GM23338 (cell line): ENCODE measurements around the gene CCDC92B. TPM values are rescaled to one million over a fixed set of nuclear protein-coding genes. Genes with fewer than 3 reads are reported as not detected.

Source experiments
- ATAC-seq: fragments of 200-7000 bp; cut with Tn5 transposase; 3 replicates; pipeline ENCODE4 v1.9.1; 2020
- DNase-seq: peaks from one replicate; pipeline ENCODE4 v3.0.0-alpha.2; 2015; ENCODE audit warnings: low spot score
- H2AFZ ChIP-seq: fragments of 200-600 bp; sonication (generic); 2 replicates; pipeline ENCODE4 v1.8.0; 2016; ENCODE audit warnings: antibody characterized with exemption, mild to moderate bottlenecking, moderate library complexity
- H3F3A ChIP-seq: fragments of 200-600 bp; sonication (generic); replicated peaks from 2 replicates; pipeline ENCODE4 v1.8.0; 2017; ENCODE audit warnings: antibody characterized with exemption, mixed run types, low read depth
- H3K27ac ChIP-seq: fragments of 200-600 bp; sonication (generic); 2 replicates; pipeline ENCODE4 v1.6.1; 2016; ENCODE audit warnings: low read depth
- H3K27me3 ChIP-seq: fragments of 200-600 bp; sonication (generic); 2 replicates; pipeline ENCODE4 v1.8.0; 2016; ENCODE audit warnings: mild to moderate bottlenecking, mixed run types, moderate library complexity; ENCODE audit not compliant: insufficient read depth
- H3K36me3 ChIP-seq: fragments of 200-600 bp; sonication (generic); 2 replicates; pipeline ENCODE4 v1.8.0; 2016; ENCODE audit warnings: mild to moderate bottlenecking; ENCODE audit not compliant: insufficient read depth
- H3K4me1 ChIP-seq: fragments of 200-600 bp; sonication (generic); 2 replicates; pipeline ENCODE4 v1.8.0; 2016; ENCODE audit warnings: mild to moderate bottlenecking, moderate library complexity; ENCODE audit not compliant: insufficient read depth
- H3K4me2 ChIP-seq: fragments of 200-600 bp; sonication (generic); 2 replicates; pipeline ENCODE4 v1.7.1; 2017; ENCODE audit warnings: mixed run types
- H3K4me3 ChIP-seq: fragments of 200-600 bp; sonication (generic); 2 replicates; pipeline ENCODE4 v1.6.1; 2016; ENCODE audit warnings: mixed run types
- H3K79me2 ChIP-seq: fragments of 200-600 bp; sonication (generic); replicated peaks from 2 replicates; pipeline ENCODE4 v1.8.0; 2017; ENCODE audit warnings: mild to moderate bottlenecking; ENCODE audit not compliant: insufficient read depth
- H3K9me2 ChIP-seq: fragments of 200-600 bp; sonication (generic); 2 replicates; pipeline ENCODE4 v1.8.0; 2017; ENCODE audit not compliant: insufficient read depth
- H4K20me1 ChIP-seq: fragments of 200-600 bp; sonication (generic); replicated peaks from 2 replicates; pipeline ENCODE4 v1.8.0; 2017; ENCODE audit warnings: mild to moderate bottlenecking; ENCODE audit not compliant: insufficient read depth
- H3K27ac Mint-ChIP-seq: 2 replicates; pipeline ENCODE4 v1.8.0; 2020; ENCODE audit warnings: inconsistent platforms, mild to moderate bottlenecking, moderate library complexity, mixed read lengths
- H3K27me3 Mint-ChIP-seq: 3 replicates; pipeline ENCODE4 v1.8.0; 2022; ENCODE audit warnings: low read depth, mild to moderate bottlenecking, moderate library complexity, mixed read lengths, inconsistent platforms; ENCODE audit not compliant: insufficient read depth, poor library complexity
- H3K36me3 Mint-ChIP-seq: 3 replicates; pipeline ENCODE4 v1.8.0; 2021; ENCODE audit warnings: low read depth, mild to moderate bottlenecking, inconsistent platforms, moderate library complexity, mixed read lengths
- H3K4me1 Mint-ChIP-seq: 3 replicates; pipeline ENCODE4 v1.8.0; 2020; ENCODE audit warnings: mild to moderate bottlenecking, inconsistent platforms, mixed read lengths
- H3K4me3 Mint-ChIP-seq: 3 replicates; pipeline ENCODE4 v1.8.0; 2021; ENCODE audit warnings: moderate library complexity, mild to moderate bottlenecking, inconsistent platforms, mixed read lengths
- H3K9me3 Mint-ChIP-seq: 3 replicates; pipeline ENCODE4 v1.8.0; 2020; ENCODE audit warnings: moderate library complexity, mild to moderate bottlenecking, inconsistent platforms, mixed read lengths
- CREB1 ChIP-seq: fragments of 250-450 bp; sonication (Bioruptor Pico); IDR thresholded peaks from 2 replicates; pipeline ENCODE4 v1.5.0; 2020; ENCODE audit warnings: low read depth, mild to moderate bottlenecking, moderate library complexity
- JUNB ChIP-seq: IDR thresholded peaks from one replicate; pipeline ENCODE4 v1.6.1; 2016; ENCODE audit warnings: antibody characterized with exemption; ENCODE audit not compliant: unreplicated experiment
- STAT1 ChIP-seq: IDR thresholded peaks from one replicate; pipeline ENCODE4 v1.6.1; 2016; ENCODE audit warnings: antibody characterized with exemption; ENCODE audit not compliant: unreplicated experiment
- ZNF331 ChIP-seq: fragments of 250-450 bp; sonication (Bioruptor Pico); IDR thresholded peaks from 2 replicates; pipeline ENCODE4 v1.5.0; 2020; ENCODE audit warnings: low read depth, mild to moderate bottlenecking, moderate library complexity
- polyA plus RNA-seq: library from polyadenylated mRNA; unstranded; fragments of >200 nt; fragmentation: Nextera tagmentation; extraction: Ambion mirVana; gene quantifications from 2 replicates; pipeline ENCODE4 v1.2.1, GENCODE V29; 2016
- total RNA-seq: library from RNA; depleted of rRNA; stranded (reverse); fragments of >200 nt; shearing (Covaris generic); gene quantifications from 2 replicates; pipeline ENCODE4 v1.2.3, GENCODE V29; 2014
- TF ChIP-seq, protein P1 (sequence below): IDR thresholded peaks from one replicate; pipeline ENCODE4 v1.6.1; 2018; ENCODE audit warnings: antibody characterized with exemption; ENCODE audit not compliant: unreplicated experiment
- TF ChIP-seq, protein P2 (sequence below): fragments of 250-450 bp; sonication (Bioruptor Pico); IDR thresholded peaks from 2 replicates; pipeline ENCODE4 v1.5.0; 2020; ENCODE audit warnings: mild to moderate bottlenecking, moderate library complexity

The CCDC92B gene
- total and polyA plus RNA-seq, 2 experiments from 2014 or later = 5.7 to 9.1 TPM

DNA sequence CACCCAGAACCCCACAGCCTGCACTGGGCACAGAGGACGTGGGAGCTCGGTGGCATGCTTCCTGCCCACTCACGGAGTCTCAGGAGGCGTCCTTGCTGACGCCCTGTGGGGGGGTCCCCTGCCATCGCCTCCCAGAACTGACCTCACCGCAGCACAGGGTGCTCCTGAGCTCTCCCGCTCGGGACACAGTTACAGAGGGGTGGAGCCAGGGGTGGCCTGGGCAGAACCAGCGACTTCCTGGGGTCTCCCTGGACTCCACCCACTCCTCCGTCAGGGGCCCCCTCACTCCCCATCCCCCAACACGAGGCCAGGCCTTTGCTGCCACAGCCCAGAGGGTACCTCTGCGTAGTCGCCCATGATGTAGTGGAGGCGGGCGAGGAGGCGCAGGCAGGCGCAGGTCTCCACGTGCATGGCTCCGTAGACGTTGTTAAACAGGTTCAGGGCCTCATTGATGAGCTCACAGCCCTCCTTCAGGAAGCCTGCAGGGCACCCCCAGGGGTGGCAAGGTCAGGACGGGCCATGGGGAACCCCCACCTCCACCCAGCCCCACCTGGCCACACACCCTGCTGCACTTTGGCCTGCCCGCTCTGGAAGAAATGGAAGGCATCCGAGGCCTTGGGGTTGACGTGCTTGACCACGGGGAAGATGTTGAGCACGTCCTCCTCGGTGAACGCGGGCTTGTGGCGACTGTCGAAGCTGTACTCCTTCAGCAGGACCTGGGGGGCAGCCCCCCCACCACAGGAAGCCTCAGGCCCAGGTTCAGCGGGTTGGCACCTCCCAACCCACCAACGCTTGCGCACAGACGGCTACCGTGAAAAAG, 55.7 kb downstream of the CCDC92B start:
- Mint-ChIP-seq H3K4me3 (no peak overlapping the region), H3K4me1 (peaks cover 6% of the 10 kb centered on the region; the same call in 2 of the 3 replicates), H3K27ac (no peak overlapping the region), H3K36me3 (peaks cover 25% of the 10 kb centered on the region), H3K27me3 (peaks cover 14% of the 10 kb centered on the region), H3K9me3 (no peaks in the 10 kb centered on the region)
- Histone ChIP-seq H3K27me3 (no peaks in the 10 kb centered on the region), H3K36me3 (no peaks in the 10 kb centered on the region), H3K27ac (no peak overlapping the region), H2AFZ (no peak overlapping the region), H4K20me1 (0 out of 2 replicates have a peak, but pooled peaks cover 4% of the 10 kb centered on the region), H3K4me2 (no peak overlapping the region), H3K4me3 (no peak overlapping the region), H3F3A (peaks cover 11% of the 10 kb centered on the region; the same call in 1 of the 2 replicates), H3K4me1 (peaks cover 5% of the 10 kb centered on the region; the same call in 1 of the 2 replicates), H3K9me2 (no peaks in the 10 kb centered on the region), H3K79me2 (no peaks in the 10 kb centered on the region)
- ATAC-seq = no peak
- no peak for DNase-seq
- TF ChIP-seq JUNB (no peak), CREB1 (CRISPR knock-in tag) (no peak), ZNF331 (CRISPR knock-in tag) (no peak), STAT1 (no peak)
- TF ChIP-seq, protein P1, sequence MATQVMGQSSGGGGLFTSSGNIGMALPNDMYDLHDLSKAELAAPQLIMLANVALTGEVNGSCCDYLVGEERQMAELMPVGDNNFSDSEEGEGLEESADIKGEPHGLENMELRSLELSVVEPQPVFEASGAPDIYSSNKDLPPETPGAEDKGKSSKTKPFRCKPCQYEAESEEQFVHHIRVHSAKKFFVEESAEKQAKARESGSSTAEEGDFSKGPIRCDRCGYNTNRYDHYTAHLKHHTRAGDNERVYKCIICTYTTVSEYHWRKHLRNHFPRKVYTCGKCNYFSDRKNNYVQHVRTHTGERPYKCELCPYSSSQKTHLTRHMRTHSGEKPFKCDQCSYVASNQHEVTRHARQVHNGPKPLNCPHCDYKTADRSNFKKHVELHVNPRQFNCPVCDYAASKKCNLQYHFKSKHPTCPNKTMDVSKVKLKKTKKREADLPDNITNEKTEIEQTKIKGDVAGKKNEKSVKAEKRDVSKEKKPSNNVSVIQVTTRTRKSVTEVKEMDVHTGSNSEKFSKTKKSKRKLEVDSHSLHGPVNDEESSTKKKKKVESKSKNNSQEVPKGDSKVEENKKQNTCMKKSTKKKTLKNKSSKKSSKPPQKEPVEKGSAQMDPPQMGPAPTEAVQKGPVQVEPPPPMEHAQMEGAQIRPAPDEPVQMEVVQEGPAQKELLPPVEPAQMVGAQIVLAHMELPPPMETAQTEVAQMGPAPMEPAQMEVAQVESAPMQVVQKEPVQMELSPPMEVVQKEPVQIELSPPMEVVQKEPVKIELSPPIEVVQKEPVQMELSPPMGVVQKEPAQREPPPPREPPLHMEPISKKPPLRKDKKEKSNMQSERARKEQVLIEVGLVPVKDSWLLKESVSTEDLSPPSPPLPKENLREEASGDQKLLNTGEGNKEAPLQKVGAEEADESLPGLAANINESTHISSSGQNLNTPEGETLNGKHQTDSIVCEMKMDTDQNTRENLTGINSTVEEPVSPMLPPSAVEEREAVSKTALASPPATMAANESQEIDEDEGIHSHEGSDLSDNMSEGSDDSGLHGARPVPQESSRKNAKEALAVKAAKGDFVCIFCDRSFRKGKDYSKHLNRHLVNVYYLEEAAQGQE = no peak
- TF ChIP-seq, protein P2, sequence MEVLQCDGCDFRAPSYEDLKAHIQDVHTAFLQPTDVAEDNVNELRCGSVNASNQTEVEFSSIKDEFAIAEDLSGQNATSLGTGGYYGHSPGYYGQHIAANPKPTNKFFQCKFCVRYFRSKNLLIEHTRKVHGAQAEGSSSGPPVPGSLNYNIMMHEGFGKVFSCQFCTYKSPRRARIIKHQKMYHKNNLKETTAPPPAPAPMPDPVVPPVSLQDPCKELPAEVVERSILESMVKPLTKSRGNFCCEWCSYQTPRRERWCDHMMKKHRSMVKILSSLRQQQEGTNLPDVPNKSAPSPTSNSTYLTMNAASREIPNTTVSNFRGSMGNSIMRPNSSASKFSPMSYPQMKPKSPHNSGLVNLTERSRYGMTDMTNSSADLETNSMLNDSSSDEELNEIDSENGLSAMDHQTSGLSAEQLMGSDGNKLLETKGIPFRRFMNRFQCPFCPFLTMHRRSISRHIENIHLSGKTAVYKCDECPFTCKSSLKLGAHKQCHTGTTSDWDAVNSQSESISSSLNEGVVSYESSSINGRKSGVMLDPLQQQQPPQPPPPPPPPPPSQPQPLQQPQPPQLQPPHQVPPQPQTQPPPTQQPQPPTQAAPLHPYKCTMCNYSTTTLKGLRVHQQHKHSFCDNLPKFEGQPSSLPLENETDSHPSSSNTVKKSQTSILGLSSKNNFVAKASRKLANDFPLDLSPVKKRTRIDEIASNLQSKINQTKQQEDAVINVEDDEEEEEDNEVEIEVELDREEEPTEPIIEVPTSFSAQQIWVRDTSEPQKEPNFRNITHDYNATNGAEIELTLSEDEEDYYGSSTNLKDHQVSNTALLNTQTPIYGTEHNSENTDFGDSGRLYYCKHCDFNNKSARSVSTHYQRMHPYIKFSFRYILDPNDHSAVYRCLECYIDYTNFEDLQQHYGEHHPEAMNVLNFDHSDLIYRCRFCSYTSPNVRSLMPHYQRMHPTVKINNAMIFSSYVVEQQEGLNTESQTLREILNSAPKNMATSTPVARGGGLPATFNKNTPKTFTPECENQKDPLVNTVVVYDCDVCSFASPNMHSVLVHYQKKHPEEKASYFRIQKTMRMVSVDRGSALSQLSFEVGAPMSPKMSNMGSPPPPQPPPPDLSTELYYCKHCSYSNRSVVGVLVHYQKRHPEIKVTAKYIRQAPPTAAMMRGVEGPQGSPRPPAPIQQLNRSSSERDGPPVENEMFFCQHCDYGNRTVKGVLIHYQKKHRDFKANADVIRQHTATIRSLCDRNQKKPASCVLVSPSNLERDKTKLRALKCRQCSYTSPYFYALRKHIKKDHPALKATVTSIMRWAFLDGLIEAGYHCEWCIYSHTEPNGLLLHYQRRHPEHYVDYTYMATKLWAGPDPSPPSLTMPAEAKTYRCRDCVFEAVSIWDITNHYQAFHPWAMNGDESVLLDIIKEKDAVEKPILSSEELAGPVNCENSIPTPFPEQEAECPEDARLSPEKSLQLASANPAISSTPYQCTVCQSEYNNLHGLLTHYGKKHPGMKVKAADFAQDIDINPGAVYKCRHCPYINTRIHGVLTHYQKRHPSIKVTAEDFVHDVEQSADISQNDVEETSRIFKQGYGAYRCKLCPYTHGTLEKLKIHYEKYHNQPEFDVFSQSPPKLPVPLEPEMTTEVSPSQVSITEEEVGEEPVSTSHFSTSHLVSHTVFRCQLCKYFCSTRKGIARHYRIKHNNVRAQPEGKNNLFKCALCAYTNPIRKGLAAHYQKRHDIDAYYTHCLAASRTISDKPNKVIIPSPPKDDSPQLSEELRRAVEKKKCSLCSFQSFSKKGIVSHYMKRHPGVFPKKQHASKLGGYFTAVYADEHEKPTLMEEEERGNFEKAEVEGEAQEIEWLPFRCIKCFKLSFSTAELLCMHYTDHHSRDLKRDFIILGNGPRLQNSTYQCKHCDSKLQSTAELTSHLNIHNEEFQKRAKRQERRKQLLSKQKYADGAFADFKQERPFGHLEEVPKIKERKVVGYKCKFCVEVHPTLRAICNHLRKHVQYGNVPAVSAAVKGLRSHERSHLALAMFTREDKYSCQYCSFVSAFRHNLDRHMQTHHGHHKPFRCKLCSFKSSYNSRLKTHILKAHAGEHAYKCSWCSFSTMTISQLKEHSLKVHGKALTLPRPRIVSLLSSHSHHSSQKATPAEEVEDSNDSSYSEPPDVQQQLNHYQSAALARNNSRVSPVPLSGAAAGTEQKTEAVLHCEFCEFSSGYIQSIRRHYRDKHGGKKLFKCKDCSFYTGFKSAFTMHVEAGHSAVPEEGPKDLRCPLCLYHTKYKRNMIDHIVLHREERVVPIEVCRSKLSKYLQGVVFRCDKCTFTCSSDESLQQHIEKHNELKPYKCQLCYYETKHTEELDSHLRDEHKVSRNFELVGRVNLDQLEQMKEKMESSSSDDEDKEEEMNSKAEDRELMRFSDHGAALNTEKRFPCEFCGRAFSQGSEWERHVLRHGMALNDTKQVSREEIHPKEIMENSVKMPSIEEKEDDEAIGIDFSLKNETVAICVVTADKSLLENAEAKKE = no peak
